ENCODE results near the gene FBXO40. TPM values are rescaled to one million over a fixed set of nuclear protein-coding genes. Genes with fewer than 3 reads are reported as not detected.

Gene FBXO40
- total and polyA plus RNA-seq, 10 of the 15 experiments (the other 5 are each of a cell fraction or from before 2014, with no cell fraction given) = 0.03 to 0.05 (median 0.04) TPM; not detected in 7

DNA sequence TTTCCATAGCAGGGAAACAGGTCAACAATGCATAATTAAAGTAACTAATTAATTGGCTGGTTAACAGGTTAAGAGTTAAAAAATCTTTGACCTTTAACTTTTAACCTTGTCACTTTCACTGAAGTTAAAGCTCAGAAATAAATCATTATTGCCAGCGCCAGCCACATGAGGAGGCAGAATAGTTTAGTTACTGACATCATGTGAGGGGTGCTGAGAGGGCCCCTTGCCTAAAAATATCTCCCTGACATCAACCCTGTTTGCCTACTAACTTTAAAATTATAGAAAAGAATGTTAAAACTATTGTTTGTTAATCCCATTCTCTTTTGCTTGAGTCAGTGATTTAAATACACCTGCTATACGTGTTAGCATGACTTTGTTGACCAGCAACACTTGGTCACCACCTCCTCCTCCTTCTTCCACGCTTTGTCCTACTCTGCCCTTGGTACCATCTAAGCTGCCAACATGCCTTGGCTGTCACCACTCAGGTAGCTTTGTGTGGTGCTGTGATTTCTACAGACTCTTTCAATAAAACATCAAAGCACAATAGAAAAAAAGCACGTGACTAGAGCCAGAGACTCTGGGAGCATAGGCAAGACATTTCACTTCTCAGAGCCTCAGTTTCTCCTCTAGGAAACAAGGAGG lies 2.7 kb downstream of the FBXO40 start:
- Histone ChIP-seq H3K4me1 (ENCODE audit: control insufficient read depth, insufficient read depth, low read length) (no peaks in the 10 kb centered on the region), H2AFZ (ENCODE audit: control insufficient read depth, low read depth, low read length) (no peak overlapping the region), H3K79me2 (ENCODE audit: control insufficient read depth, insufficient read depth, low read length) (no peaks in the 10 kb centered on the region), H3K27me3 (replicated peaks in 1 of 2; ENCODE audit: control insufficient read depth in 2 of 2, insufficient read depth in 2 of 2, low read length in 1 of 2) (no peaks in the 10 kb centered on the region), H3K27ac (ENCODE audit: control insufficient read depth, insufficient read depth) (no peak overlapping the region), H3K4me2 (ENCODE audit: control insufficient read depth, insufficient read depth) (no peak overlapping the region), H3K4me3 (no peak overlapping the region), H3K9me3 (replicated peaks; ENCODE audit: control insufficient read depth, insufficient read depth, low read length) (no peaks in the 10 kb centered on the region), H3K9ac (ENCODE audit: control insufficient read depth, insufficient read depth, low read length) (no peak overlapping the region), H3K36me3 (ENCODE audit: control insufficient read depth in 2 of 2, insufficient read depth in 2 of 2, low read length in 1 of 2) (no peaks in the 10 kb centered on the region), H4K20me1 (ENCODE audit: control insufficient read depth, insufficient read depth) (no peaks in the 10 kb centered on the region)
- TF ChIP-seq CHD1 (IDR thresholded peaks at IDR 0.05; ENCODE audit: low read depth, low read length) (no peak), ZNF622 (IDR thresholded peaks at IDR 0.05) (no peak), CHD4 (IDR thresholded peaks at IDR 0.05) (no peak), FOXK2 (IDR thresholded peaks at IDR 0.05) (no peak), JUND (IDR thresholded peaks at IDR 0.05; ENCODE audit: low read depth, low read length) (no peak), IKZF2 (IDR thresholded peaks at IDR 0.05) (no peak), MYB (IDR thresholded peaks at IDR 0.05; ENCODE audit: borderline replicate concordance, low read depth, low read length) (no peak), SIN3A (IDR thresholded peaks at IDR 0.05; ENCODE audit: low read depth, low read length) (no peak)
- TF ChIP-seq, protein P1, sequence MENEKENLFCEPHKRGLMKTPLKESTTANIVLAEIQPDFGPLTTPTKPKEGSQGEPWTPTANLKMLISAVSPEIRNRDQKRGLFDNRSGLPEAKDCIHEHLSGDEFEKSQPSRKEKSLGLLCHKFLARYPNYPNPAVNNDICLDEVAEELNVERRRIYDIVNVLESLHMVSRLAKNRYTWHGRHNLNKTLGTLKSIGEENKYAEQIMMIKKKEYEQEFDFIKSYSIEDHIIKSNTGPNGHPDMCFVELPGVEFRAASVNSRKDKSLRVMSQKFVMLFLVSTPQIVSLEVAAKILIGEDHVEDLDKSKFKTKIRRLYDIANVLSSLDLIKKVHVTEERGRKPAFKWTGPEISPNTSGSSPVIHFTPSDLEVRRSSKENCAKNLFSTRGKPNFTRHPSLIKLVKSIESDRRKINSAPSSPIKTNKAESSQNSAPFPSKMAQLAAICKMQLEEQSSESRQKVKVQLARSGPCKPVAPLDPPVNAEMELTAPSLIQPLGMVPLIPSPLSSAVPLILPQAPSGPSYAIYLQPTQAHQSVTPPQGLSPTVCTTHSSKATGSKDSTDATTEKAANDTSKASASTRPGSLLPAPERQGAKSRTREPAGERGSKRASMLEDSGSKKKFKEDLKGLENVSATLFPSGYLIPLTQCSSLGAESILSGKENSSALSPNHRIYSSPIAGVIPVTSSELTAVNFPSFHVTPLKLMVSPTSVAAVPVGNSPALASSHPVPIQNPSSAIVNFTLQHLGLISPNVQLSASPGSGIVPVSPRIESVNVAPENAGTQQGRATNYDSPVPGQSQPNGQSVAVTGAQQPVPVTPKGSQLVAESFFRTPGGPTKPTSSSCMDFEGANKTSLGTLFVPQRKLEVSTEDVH (IDR thresholded peaks at IDR 0.05; ENCODE audit: low read depth, partially characterized antibody) = no peak
- TF ChIP-seq, protein P2, sequence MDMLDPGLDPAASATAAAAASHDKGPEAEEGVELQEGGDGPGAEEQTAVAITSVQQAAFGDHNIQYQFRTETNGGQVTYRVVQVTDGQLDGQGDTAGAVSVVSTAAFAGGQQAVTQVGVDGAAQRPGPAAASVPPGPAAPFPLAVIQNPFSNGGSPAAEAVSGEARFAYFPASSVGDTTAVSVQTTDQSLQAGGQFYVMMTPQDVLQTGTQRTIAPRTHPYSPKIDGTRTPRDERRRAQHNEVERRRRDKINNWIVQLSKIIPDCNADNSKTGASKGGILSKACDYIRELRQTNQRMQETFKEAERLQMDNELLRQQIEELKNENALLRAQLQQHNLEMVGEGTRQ (IDR thresholded peaks at IDR 0.05; ENCODE audit: borderline replicate concordance, low read depth, low read length) = no peak
- TF ChIP-seq, protein P3, sequence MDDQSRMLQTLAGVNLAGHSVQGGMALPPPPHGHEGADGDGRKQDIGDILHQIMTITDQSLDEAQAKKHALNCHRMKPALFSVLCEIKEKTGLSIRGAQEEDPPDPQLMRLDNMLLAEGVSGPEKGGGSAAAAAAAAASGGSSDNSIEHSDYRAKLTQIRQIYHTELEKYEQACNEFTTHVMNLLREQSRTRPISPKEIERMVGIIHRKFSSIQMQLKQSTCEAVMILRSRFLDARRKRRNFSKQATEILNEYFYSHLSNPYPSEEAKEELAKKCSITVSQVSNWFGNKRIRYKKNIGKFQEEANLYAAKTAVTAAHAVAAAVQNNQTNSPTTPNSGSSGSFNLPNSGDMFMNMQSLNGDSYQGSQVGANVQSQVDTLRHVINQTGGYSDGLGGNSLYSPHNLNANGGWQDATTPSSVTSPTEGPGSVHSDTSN (IDR thresholded peaks at IDR 0.05; ENCODE audit: insufficient replicate concordance, low read depth, low read length) = no peak
- no TSS peak for BruUV-seq (replicated peaks)
- POLR2A ChIA-PET = no interaction called here
- WGBS (ENCODE audit: insufficient coverage, insufficient replicate concordance, low lambda C conversion rate, missing lambda C conversion rate) = 27% methylated on average over 4 of the region's 4 CpGs
- in situ Hi-C loops (cut with MboI) (no loop called here), intact Hi-C loops (cut with micrococcal nuclease; ENCODE audit: unreplicated experiment) (no loop called here)
- SMC1A ChIA-PET (ENCODE audit: uncharacterized antibody, unreplicated experiment) = interaction anchor here (0.5 to 1.5 kb wide), 3 partner anchors 9 to 160 kb away, joined by 3 read pairs; no protein-coding TSS in a partner anchor
- ATAC-seq (no peak), DNase-seq (ENCODE audit: low read depth, low spot score) (no peak), FAIRE-seq (no peak)
- CTCF ChIA-PET = no interaction called here
- RAD21 ChIA-PET (ENCODE audit: unreplicated experiment) = no interaction called here
